Neuron (in vitro differentiated cells): ENCODE results near the gene STK36.

Experiments used
- H2AFZ ChIP-seq: one replicate; pipeline ENCODE4 v1.6.1; 2013; ENCODE audit warnings: low read depth, mild to moderate bottlenecking, inconsistent platforms, low read length, moderate library complexity
- H3K27me3 ChIP-seq: one replicate; pipeline ENCODE4 v1.6.1; 2013; ENCODE audit warnings: low read length; ENCODE audit not compliant: insufficient read depth
- H3K36me3 ChIP-seq: one replicate; pipeline ENCODE4 v1.6.1; 2013; ENCODE audit warnings: low read length; ENCODE audit not compliant: insufficient read depth
- H3K4me1 ChIP-seq: one replicate; pipeline ENCODE4 v1.6.1; 2013; ENCODE audit warnings: low read length; ENCODE audit not compliant: insufficient read depth
- H3K4me3 ChIP-seq: 2 replicates; pipeline ENCODE4 v1.5.1; 2013; ENCODE audit warnings: mild to moderate bottlenecking, low read length, moderate library complexity
- H3K9me3 ChIP-seq: one replicate; pipeline ENCODE4 v1.6.1; 2013; ENCODE audit warnings: low read length

The STK36 gene, protein sequence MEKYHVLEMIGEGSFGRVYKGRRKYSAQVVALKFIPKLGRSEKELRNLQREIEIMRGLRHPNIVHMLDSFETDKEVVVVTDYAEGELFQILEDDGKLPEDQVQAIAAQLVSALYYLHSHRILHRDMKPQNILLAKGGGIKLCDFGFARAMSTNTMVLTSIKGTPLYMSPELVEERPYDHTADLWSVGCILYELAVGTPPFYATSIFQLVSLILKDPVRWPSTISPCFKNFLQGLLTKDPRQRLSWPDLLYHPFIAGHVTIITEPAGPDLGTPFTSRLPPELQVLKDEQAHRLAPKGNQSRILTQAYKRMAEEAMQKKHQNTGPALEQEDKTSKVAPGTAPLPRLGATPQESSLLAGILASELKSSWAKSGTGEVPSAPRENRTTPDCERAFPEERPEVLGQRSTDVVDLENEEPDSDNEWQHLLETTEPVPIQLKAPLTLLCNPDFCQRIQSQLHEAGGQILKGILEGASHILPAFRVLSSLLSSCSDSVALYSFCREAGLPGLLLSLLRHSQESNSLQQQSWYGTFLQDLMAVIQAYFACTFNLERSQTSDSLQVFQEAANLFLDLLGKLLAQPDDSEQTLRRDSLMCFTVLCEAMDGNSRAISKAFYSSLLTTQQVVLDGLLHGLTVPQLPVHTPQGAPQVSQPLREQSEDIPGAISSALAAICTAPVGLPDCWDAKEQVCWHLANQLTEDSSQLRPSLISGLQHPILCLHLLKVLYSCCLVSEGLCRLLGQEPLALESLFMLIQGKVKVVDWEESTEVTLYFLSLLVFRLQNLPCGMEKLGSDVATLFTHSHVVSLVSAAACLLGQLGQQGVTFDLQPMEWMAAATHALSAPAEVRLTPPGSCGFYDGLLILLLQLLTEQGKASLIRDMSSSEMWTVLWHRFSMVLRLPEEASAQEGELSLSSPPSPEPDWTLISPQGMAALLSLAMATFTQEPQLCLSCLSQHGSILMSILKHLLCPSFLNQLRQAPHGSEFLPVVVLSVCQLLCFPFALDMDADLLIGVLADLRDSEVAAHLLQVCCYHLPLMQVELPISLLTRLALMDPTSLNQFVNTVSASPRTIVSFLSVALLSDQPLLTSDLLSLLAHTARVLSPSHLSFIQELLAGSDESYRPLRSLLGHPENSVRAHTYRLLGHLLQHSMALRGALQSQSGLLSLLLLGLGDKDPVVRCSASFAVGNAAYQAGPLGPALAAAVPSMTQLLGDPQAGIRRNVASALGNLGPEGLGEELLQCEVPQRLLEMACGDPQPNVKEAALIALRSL (N-terminal part only)

GRCh38 chr2:218671654-218672566 lies at the start of gene STK36, which contains the start of gene RNF25:
STK36 (plus strand) TSS chr2:218672086; CDS start chr2:218672830, 744 bp downstream.
RNF25 (minus strand) TSS chr2:218672002; CDS start chr2:218671970, 32 bp downstream.
- peak within 1 kb of the TSS; percentile 95 for H3K4me3 ChIP-seq
- H3K27me3 ChIP-seq = no peaks in the 10 kb centered on the region
- peaks cover 13% of the 10 kb centered on the region for H3K4me1 ChIP-seq
- peaks cover 32% of the 10 kb centered on the region for H3K36me3 ChIP-seq
- H3K9me3 ChIP-seq = no peaks in the 10 kb centered on the region
- peak within 1 kb of the TSS; percentile 56 for H2AFZ ChIP-seq

DNA sequence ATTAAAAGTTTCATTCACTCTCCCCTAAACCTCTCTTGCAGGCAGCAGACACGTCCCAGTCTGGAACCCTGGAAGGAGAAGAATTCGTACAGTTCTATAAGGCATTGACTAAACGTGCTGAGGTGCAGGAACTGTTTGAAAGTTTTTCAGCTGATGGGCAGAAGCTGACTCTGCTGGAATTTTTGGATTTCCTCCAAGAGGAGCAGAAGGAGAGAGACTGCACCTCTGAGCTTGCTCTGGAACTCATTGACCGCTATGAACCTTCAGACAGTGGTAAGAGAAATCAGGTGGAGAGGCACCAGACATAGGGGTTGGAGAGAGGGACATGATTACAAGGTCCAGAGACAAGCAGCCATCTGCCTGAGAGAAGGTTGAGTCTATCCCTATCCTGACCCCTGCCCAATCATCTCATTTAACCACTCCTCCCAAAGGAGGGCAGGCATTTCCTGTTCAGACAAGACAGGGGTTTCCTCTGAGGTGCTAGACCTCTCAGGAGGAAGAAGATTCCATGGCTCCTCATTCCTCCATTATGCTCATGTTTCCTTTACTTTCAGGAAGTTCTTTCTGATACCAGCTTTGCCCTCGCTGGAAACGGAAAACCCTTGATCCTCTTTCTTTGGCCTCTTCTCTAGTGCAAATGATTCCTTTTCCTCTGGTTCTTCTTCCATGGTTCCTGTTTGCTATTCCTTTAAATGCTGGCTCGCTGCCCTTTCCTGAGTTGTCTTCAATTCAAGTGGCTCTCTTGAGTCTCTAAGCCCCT lies 49.1 kb upstream of the STK36 start:
- Histone ChIP-seq H3K4me3 (no peak overlapping the region), H3K9me3 (no peaks in the 10 kb centered on the region), H3K27me3 (no peaks in the 10 kb centered on the region), H3K36me3 (peaks cover 5% of the 10 kb centered on the region), H2AFZ (no peak overlapping the region), H3K4me1 (no peaks in the 10 kb centered on the region)

GRCh38 chr2:218623366-218623705 lies 48.5 kb upstream of the STK36 start:
- H3K4me1 ChIP-seq = no peaks in the 10 kb centered on the region
- peaks cover 5% of the 10 kb centered on the region for H3K36me3 ChIP-seq

DNA sequence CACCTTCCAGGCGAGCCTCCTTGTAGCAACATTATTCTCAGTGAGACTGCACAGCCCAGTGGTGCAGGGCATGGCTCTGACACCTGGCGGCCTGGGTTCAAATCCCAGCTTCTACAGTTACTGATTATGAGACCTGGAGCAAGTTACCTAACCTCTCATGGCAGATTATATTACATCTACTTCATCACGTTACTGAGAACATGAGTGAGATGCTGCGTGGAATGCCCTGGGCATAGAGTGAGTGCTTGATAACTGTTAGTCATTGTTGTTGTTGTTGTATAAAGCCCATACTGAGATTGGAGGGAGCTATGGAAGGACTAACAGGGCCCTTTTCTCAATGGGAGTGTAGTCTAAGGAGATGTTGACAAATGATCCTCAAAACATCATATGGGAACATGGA lies 45.5 kb upstream of the STK36 start:
- Histone ChIP-seq H3K27me3 (no peaks in the 10 kb centered on the region), H3K36me3 (peaks cover 5% of the 10 kb centered on the region), H3K9me3 (no peaks in the 10 kb centered on the region), H3K4me3 (no peak overlapping the region), H3K4me1 (no peaks in the 10 kb centered on the region), H2AFZ (no peak overlapping the region)

More at GRCh38 chr2:218623366-218623705, 48.5 kb upstream of the STK36 start:
- H3K9me3 ChIP-seq = no peaks in the 10 kb centered on the region
- H3K27me3 ChIP-seq = no peaks in the 10 kb centered on the region
- H2AFZ ChIP-seq = no peak overlapping the region
- no peak overlapping the region for H3K4me3 ChIP-seq

GRCh38 chr2:218627939-218628338 lies 43.9 kb upstream of the STK36 start:
- Histone ChIP-seq H2AFZ (no peak overlapping the region), H3K4me1 (no peaks in the 10 kb centered on the region), H3K27me3 (no peaks in the 10 kb centered on the region), H3K9me3 (no peaks in the 10 kb centered on the region), H3K36me3 (peaks cover 7% of the 10 kb centered on the region), H3K4me3 (no peak overlapping the region)

- no peak overlapping the region for H2AFZ ChIP-seq
- H3K36me3 ChIP-seq = peaks cover 29% of the 10 kb centered on the region
Observed at GRCh38 chr2:218631837-218632236, 40.0 kb upstream of the STK36 start.

GRCh38 chr2:218635719-218636118 lies 36.2 kb upstream of the STK36 start:
- H3K27me3 ChIP-seq = no peaks in the 10 kb centered on the region
- no peak overlapping the region for H2AFZ ChIP-seq
- H3K4me1 ChIP-seq = no peaks in the 10 kb centered on the region
- H3K36me3 ChIP-seq = peaks cover 64% of the 10 kb centered on the region
- no peaks in the 10 kb centered on the region for H3K9me3 ChIP-seq
- H3K4me3 ChIP-seq = no peak overlapping the region

More at GRCh38 chr2:218631837-218632236, 40.0 kb upstream of the STK36 start:
- no peaks in the 10 kb centered on the region for H3K9me3 ChIP-seq
- no peaks in the 10 kb centered on the region for H3K4me1 ChIP-seq
- no peaks in the 10 kb centered on the region for H3K27me3 ChIP-seq
- H3K4me3 ChIP-seq = no peak overlapping the region

GRCh38 chr2:218638372-218638771 lies 33.5 kb upstream of the STK36 start:
- no peaks in the 10 kb centered on the region for H3K4me1 ChIP-seq
- H3K36me3 ChIP-seq = peaks cover 82% of the 10 kb centered on the region
- H3K4me3 ChIP-seq = no peak overlapping the region
- no peak overlapping the region for H2AFZ ChIP-seq
- H3K27me3 ChIP-seq = no peaks in the 10 kb centered on the region
- no peaks in the 10 kb centered on the region for H3K9me3 ChIP-seq

- peaks cover 90% of the 10 kb centered on the region for H3K36me3 ChIP-seq
- H3K4me1 ChIP-seq = no peaks in the 10 kb centered on the region
Observed at GRCh38 chr2:218642121-218642656, 29.7 kb upstream of the STK36 start.

GRCh38 chr2:218642786-218643185 lies 29.1 kb upstream of the STK36 start:
- peaks cover 90% of the 10 kb centered on the region for H3K36me3 ChIP-seq
- no peaks in the 10 kb centered on the region for H3K27me3 ChIP-seq
- no peak overlapping the region for H2AFZ ChIP-seq
- no peaks in the 10 kb centered on the region for H3K9me3 ChIP-seq
- no peaks in the 10 kb centered on the region for H3K4me1 ChIP-seq
- H3K4me3 ChIP-seq = no peak overlapping the region

More at GRCh38 chr2:218642121-218642656, 29.7 kb upstream of the STK36 start:
- Histone ChIP-seq H3K27me3 (no peaks in the 10 kb centered on the region), H3K4me3 (no peak overlapping the region), H3K9me3 (no peaks in the 10 kb centered on the region), H2AFZ (no peak overlapping the region)

DNA sequence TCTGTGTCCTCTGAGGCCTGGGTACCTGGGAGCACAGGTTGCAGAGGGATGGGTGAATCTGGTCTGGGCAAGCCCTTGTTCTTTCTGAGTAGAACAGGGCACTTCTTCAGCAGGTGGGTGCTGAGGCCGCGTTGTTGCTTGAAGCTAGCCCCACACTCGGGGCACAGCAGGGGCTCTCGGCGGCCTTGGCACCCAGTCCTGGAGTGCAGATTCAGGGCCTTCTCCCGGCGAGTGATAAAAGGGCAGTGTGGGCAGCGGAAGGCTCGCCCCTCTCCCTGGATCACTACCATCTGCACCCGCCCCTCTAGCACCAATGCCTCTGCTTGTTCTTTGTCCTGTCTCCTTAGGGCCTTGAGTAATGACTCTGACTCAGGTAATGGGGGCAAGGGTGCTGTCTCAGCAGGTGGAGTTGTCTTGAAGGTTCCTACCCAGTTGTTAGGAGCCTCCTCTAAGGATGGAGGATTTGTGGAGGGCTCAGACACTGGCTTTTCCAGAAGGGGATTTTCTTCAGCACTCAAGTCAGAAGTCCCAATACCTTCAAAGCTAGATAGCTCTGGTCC lies 28.1 kb upstream of the STK36 start:
- Histone ChIP-seq H2AFZ (no peak overlapping the region), H3K9me3 (no peaks in the 10 kb centered on the region), H3K27me3 (no peaks in the 10 kb centered on the region), H3K36me3 (peaks cover 89% of the 10 kb centered on the region), H3K4me3 (no peak overlapping the region), H3K4me1 (no peaks in the 10 kb centered on the region)
